HepG2 (cell line): Measurements from ENCODE around the gene RAP1A. TPM values are rescaled to one million over a fixed set of nuclear protein-coding genes. Genes with fewer than 3 reads are reported as not detected.

Experiments used
- BHLHE40 ChIP-seq: IDR thresholded peaks from 2 replicates; pipeline ENCODE4 v1.6.1; 2011; ENCODE audit warnings: low read length, improper control_type of control experiment
- DPF2 ChIP-seq: sonication (generic); formaldehyde crosslinking; IDR thresholded peaks from 2 replicates; pipeline ENCODE4 v1.4.0; 2020; ENCODE audit warnings: mild to moderate bottlenecking, low read depth, missing genetic modification reagents, borderline replicate concordance
- FOXA1 ChIP-seq, 2 experiments: fragments of 450-650 bp in 1 of 2; sonication (generic) in 1 of 2; formaldehyde crosslinking in 1 of 2; IDR thresholded peaks; 2 replicates each; pipeline versions ENCODE4 v1.4.0 to v1.6.1; 2016 to 2020; ENCODE audit warnings: missing genetic modification reagents in 1 of 2
- FOXP1 ChIP-seq, 2 experiments: fragments of 450-650 bp in 1 of 2; IDR thresholded peaks; 2 replicates each; pipeline ENCODE4 v1.6.1; 2017 to 2018; ENCODE audit warnings: antibody characterized with exemption in 1 of 2
- FOXP4 ChIP-seq: sonication (generic); formaldehyde crosslinking; IDR thresholded peaks from 2 replicates; pipeline ENCODE4 v1.4.0; 2020; ENCODE audit warnings: missing genetic modification reagents
- GFI1 ChIP-seq: sonication (generic); formaldehyde crosslinking; IDR thresholded peaks from 2 replicates; pipeline ENCODE4 v1.5.0; 2020; ENCODE audit warnings: missing genetic modification reagents, mild to moderate bottlenecking, borderline replicate concordance
- HNF4A ChIP-seq: sonication (generic); formaldehyde crosslinking; IDR thresholded peaks from 2 replicates; pipeline ENCODE4 v1.4.0; 2020; ENCODE audit warnings: missing genetic modification reagents
- KLF13 ChIP-seq: sonication (generic); formaldehyde crosslinking; IDR thresholded peaks from 2 replicates; pipeline ENCODE4 v1.4.0; 2020; ENCODE audit warnings: mild to moderate bottlenecking, missing genetic modification reagents
- KLF6 ChIP-seq: IDR thresholded peaks from 2 replicates; pipeline ENCODE4 v1.8.0; 2016; ENCODE audit warnings: missing biosample characterization, missing genetic modification reagents
- MEIS2 ChIP-seq: sonication (generic); formaldehyde crosslinking; IDR thresholded peaks from 2 replicates; pipeline ENCODE4 v1.9.0; 2021; ENCODE audit warnings: mild to moderate bottlenecking, missing genetic modification reagents
- NR2F6 ChIP-seq, 2 experiments: IDR thresholded peaks; 2 replicates each; pipeline ENCODE4 v1.6.1; 2016; ENCODE audit warnings: antibody characterized with exemption in 1 of 2, mild to moderate bottlenecking in 1 of 2
- RBAK ChIP-seq: sonication (generic); formaldehyde crosslinking; IDR thresholded peaks from 2 replicates; pipeline ENCODE4 v1.5.1; 2020; ENCODE audit warnings: mild to moderate bottlenecking, missing genetic modification reagents
- SOX13 ChIP-seq, 3 experiments: fragments of 450-650 bp in 1 of 3; sonication (generic) in 1 of 3; formaldehyde crosslinking in 1 of 3; IDR thresholded peaks in 2 of 3; conservative IDR thresholded peaks in 1 of 3; 2 replicates each; pipeline versions ENCODE4 v1.5.0 to v1.6.1; 2016 to 2020; ENCODE audit warnings: antibody characterized with exemption in 1 of 3, mild to moderate bottlenecking in 1 of 3, missing compliant biosample characterization in 1 of 3, missing genetic modification reagents in 1 of 3, moderate library complexity in 1 of 3
- SOX6 ChIP-seq, 2 experiments: fragments of 450-650 bp in 1 of 2; sonication (generic) in 1 of 2; formaldehyde crosslinking in 1 of 2; IDR thresholded peaks; 2 replicates each; pipeline versions ENCODE4 v1.4.0 to v1.6.1; 2017 to 2020; ENCODE audit warnings: antibody characterized with exemption in 1 of 2, mild to moderate bottlenecking in 1 of 2, missing genetic modification reagents in 1 of 2
- TBX2 ChIP-seq: sonication (generic); formaldehyde crosslinking; IDR thresholded peaks from 2 replicates; pipeline ENCODE4 v1.5.0; 2020; ENCODE audit warnings: missing genetic modification reagents, mild to moderate bottlenecking, borderline replicate concordance
- ZNF225 ChIP-seq: sonication (generic); formaldehyde crosslinking; IDR thresholded peaks from 2 replicates; pipeline ENCODE4 v1.4.0; 2020; ENCODE audit warnings: mild to moderate bottlenecking, missing genetic modification reagents
- ZNF33B ChIP-seq: sonication (generic); formaldehyde crosslinking; IDR thresholded peaks from 2 replicates; pipeline ENCODE4 v1.5.1; 2020; ENCODE audit warnings: mild to moderate bottlenecking, missing genetic modification reagents
- ZNF34 ChIP-seq: sonication (generic); formaldehyde crosslinking; IDR thresholded peaks from 2 replicates; pipeline ENCODE4 v1.4.0; 2020; ENCODE audit warnings: mild to moderate bottlenecking, missing genetic modification reagents, borderline replicate concordance
- polyA plus RNA-seq, 8 experiments: library from polyadenylated mRNA; depleted of rRNA in 3 of 8; stranded (reverse) in 7 of 8; unstranded in 1 of 8; fragments of >200 nt; fragmentation: Illumina TruSeq in 4 of 8; extraction: Trizol in 4 of 8; gene quantifications; 2 replicates each; pipeline versions ENCODE4 v1.2.1 to v1.2.3, GENCODE V29; 2011 to 2016; ENCODE audit warnings: low read depth in 4 of 8, missing spikeins in 1 of 8, mixed read lengths in 1 of 8; ENCODE audit not compliant: insufficient read depth in 1 of 8
- total RNA-seq, 5 experiments: library from RNA; depleted of rRNA; stranded (reverse); fragments of >200 nt; fragmentation: Illumina TruSeq; extraction: Trizol; gene quantifications; 2 replicates each; pipeline ENCODE4 v1.2.3, GENCODE V29; 2016; ENCODE audit warnings: low read depth in 1 of 5
- TF ChIP-seq, protein P1 (sequence below): sonication (generic); formaldehyde crosslinking; IDR thresholded peaks from 2 replicates; pipeline ENCODE4 v1.8.1; 2022; ENCODE audit warnings: mild to moderate bottlenecking, missing genetic modification reagents
- TF ChIP-seq, protein P2 (sequence below): sonication (generic); formaldehyde crosslinking; IDR thresholded peaks from 2 replicates; pipeline ENCODE4 v1.4.0; 2020; ENCODE audit warnings: mild to moderate bottlenecking, missing genetic modification reagents, borderline replicate concordance

Gene RAP1A
- total and polyA plus RNA-seq, 2 of the 13 experiments (the other 11 are each of a cell fraction or from before 2014, with no cell fraction given), result 19.0 to 20.7 TPM

GRCh38 chr1:111639602-111640198 is 20.1 kb downstream of the RAP1A start (continued):
- TF ChIP-seq SOX13 (IDR thresholded peaks at IDR 0.05), result no peak
- peak in 1 of 2 experiments; percentile 80; a peak in 2 of 4 replicates for TF ChIP-seq SOX13 (CRISPR knock-in tag; conservative IDR thresholded peaks at IDR 0.05 in 1 of 2, IDR thresholded peaks at IDR 0.05 in 1 of 2)
- TF ChIP-seq, protein P1, sequence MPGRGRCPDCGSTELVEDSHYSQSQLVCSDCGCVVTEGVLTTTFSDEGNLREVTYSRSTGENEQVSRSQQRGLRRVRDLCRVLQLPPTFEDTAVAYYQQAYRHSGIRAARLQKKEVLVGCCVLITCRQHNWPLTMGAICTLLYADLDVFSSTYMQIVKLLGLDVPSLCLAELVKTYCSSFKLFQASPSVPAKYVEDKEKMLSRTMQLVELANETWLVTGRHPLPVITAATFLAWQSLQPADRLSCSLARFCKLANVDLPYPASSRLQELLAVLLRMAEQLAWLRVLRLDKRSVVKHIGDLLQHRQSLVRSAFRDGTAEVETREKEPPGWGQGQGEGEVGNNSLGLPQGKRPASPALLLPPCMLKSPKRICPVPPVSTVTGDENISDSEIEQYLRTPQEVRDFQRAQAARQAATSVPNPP (CRISPR knock-in tag), result no peak
- no peak for TF ChIP-seq KLF13 (CRISPR knock-in tag)
- 0 out of 2 replicates have a peak, but pooled peaks have one; percentile 22 for TF ChIP-seq NR2F6 (IDR thresholded peaks at IDR 0.05)
- no peak for TF ChIP-seq NR2F6 (CRISPR knock-in tag; IDR thresholded peaks at IDR 0.05)
- TF ChIP-seq HNF4A (CRISPR knock-in tag), result peak; percentile 71
- TF ChIP-seq FOXP4, result peak; percentile 78
- no peak for TF ChIP-seq KLF6 (CRISPR knock-in tag)
- TF ChIP-seq FOXA1 (IDR thresholded peaks at IDR 0.05), result no peak
- no peak for TF ChIP-seq FOXA1 (CRISPR knock-in tag; IDR thresholded peaks at IDR 0.05)
- no peak for TF ChIP-seq ZNF225 (CRISPR knock-in tag)
- TF ChIP-seq GFI1 (CRISPR knock-in tag), result peak; percentile 84
- no peak for TF ChIP-seq RBAK (CRISPR knock-in tag)
- TF ChIP-seq DPF2 (CRISPR knock-in tag), result 0 out of 2 replicates have a peak, but pooled peaks have one; percentile 51
- no peak for TF ChIP-seq MEIS2 (CRISPR knock-in tag)
- TF ChIP-seq FOXP1 (IDR thresholded peaks at IDR 0.05), result no peak
- TF ChIP-seq FOXP1 (CRISPR knock-in tag; IDR thresholded peaks at IDR 0.05), result peak; percentile 59; the same call in 1 of the 2 replicates
- no peak for TF ChIP-seq ZNF33B (CRISPR knock-in tag)
- TF ChIP-seq TBX2 (CRISPR knock-in tag), result peak; percentile 61
- TF ChIP-seq BHLHE40, result no peak
- TF ChIP-seq ZNF34, result no peak
- TF ChIP-seq SOX6 (IDR thresholded peaks at IDR 0.05), result no peak
- peak; percentile 88 for TF ChIP-seq SOX6 (CRISPR knock-in tag; IDR thresholded peaks at IDR 0.05)
- TF ChIP-seq, protein P2, sequence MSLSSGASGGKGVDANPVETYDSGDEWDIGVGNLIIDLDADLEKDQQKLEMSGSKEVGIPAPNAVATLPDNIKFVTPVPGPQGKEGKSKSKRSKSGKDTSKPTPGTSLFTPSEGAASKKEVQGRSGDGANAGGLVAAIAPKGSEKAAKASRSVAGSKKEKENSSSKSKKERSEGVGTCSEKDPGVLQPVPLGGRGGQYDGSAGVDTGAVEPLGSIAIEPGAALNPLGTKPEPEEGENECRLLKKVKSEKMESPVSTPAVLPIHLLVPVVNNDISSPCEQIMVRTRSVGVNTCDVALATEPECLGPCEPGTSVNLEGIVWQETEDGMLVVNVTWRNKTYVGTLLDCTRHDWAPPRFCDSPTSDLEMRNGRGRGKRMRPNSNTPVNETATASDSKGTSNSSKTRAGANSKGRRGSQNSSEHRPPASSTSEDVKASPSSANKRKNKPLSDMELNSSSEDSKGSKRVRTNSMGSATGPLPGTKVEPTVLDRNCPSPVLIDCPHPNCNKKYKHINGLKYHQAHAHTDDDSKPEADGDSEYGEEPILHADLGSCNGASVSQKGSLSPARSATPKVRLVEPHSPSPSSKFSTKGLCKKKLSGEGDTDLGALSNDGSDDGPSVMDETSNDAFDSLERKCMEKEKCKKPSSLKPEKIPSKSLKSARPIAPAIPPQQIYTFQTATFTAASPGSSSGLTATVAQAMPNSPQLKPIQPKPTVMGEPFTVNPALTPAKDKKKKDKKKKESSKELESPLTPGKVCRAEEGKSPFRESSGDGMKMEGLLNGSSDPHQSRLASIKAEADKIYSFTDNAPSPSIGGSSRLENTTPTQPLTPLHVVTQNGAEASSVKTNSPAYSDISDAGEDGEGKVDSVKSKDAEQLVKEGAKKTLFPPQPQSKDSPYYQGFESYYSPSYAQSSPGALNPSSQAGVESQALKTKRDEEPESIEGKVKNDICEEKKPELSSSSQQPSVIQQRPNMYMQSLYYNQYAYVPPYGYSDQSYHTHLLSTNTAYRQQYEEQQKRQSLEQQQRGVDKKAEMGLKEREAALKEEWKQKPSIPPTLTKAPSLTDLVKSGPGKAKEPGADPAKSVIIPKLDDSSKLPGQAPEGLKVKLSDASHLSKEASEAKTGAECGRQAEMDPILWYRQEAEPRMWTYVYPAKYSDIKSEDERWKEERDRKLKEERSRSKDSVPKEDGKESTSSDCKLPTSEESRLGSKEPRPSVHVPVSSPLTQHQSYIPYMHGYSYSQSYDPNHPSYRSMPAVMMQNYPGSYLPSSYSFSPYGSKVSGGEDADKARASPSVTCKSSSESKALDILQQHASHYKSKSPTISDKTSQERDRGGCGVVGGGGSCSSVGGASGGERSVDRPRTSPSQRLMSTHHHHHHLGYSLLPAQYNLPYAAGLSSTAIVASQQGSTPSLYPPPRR, result 0 out of 2 replicates have a peak, but pooled peaks have one; percentile 22
